ENCODE measurements around the gene CHRDL2.

GRCh38 chr11:74672956-74673692 lies 58.1 kb downstream of the CHRDL2 start:
- TF ChIP-seq CTCF (IDR thresholded peaks at IDR 0.05), result no peak
- TF ChIP-seq POLR2A (IDR thresholded peaks at IDR 0.05), result no peak
